HepG2 (cell line): ENCODE results near the gene LRRC43. TPM values are rescaled to one million over a fixed set of nuclear protein-coding genes. Genes with fewer than 3 reads are reported as not detected.

Experiments used
- ATAC-seq: fragments of 200-7000 bp; cut with Tn5 transposase; 3 replicates; pipeline ENCODE4 v1.9.1; 2020; ENCODE audit warnings: mild to moderate bottlenecking, moderate library complexity
- BruUV-seq: library from RNA; stranded (reverse); fragments of 400-500 nt; replicated peaks from 2 replicates; lab custom pipeline; 2021; lab: Mats Ljungman, UMichigan
- CTCF ChIA-PET: fragments of 300-600 bp; formaldehyde crosslinking; extraction: SDS; loops from one replicate; lab custom pipeline; 2021; ENCODE audit warnings: low total read pairs, inconsistent platforms, low intra/inter-chr PET ratio; lab: Yijun Ruan, JAX
- POLR2A ChIA-PET: fragments of 350-600 bp; sonication (Branson Sonifier 250); formaldehyde crosslinking; loops from one replicate; lab custom pipeline; 2020; ENCODE audit warnings: antibody characterized with exemption, inconsistent platforms; lab: Yijun Ruan, JAX
- DNase-seq: peaks from one replicate; pipeline ENCODE4 v3.0.0-alpha.2; 2015; ENCODE audit warnings: low spot score
- FAIRE-seq: peaks from 3 replicates; lab custom pipeline; 2011; peaks lifted over from hg19 to GRCh38; lab: Jason Lieb, UNC
- H2AFZ ChIP-seq: one replicate; pipeline ENCODE4 v1.6.1; 2011; ENCODE audit warnings: low read length, inconsistent platforms
- H3K27ac ChIP-seq: fragments of 300-600 bp; 3 replicates; pipeline ENCODE4 v1.8.0; 2011; ENCODE audit warnings: mixed run types, mild to moderate bottlenecking, mixed read lengths, low read length, inconsistent platforms; ENCODE audit not compliant: insufficient read depth; ENCODE audit errors: extremely low read length
- H3K27me3 ChIP-seq, 2 experiments: fragments of 200-600 bp in 1 of 2; 2 replicates in 1 of 2; 3 replicates in 1 of 2; pipeline versions ENCODE4 v1.6.0 to v1.8.0; 2011; ENCODE audit warnings: low read length in 2 of 2, mild to moderate bottlenecking in 2 of 2, moderate library complexity in 2 of 2, inconsistent platforms in 1 of 2; ENCODE audit not compliant: insufficient read depth in 2 of 2, control insufficient read depth in 1 of 2
- H3K36me3 ChIP-seq, 2 experiments: fragments of 200-600 bp in 1 of 2; replicated peaks in 1 of 2; 2 replicates in 1 of 2; 3 replicates in 1 of 2; pipeline versions ENCODE4 v1.5.1 to v1.8.0; 2011; ENCODE audit warnings: low read length in 2 of 2, inconsistent platforms in 1 of 2; ENCODE audit not compliant: insufficient read depth in 2 of 2, control insufficient read depth in 1 of 2
- H3K4me1 ChIP-seq: 2 replicates; pipeline ENCODE4 v1.5.1; 2012; ENCODE audit warnings: low read length, inconsistent platforms; ENCODE audit not compliant: insufficient read depth
- H3K4me2 ChIP-seq: 2 replicates; pipeline ENCODE4 v1.6.0; 2011; ENCODE audit warnings: low read depth, low read length, inconsistent platforms
- H3K4me3 ChIP-seq, 3 experiments: fragments of 200-600 bp in 1 of 3; sonication (generic), shearing (Covaris generic) in 1 of 3; replicated peaks in 1 of 3; 2 replicates each; pipeline ENCODE4 v1.5.1; 2011 to 2016; ENCODE audit warnings: low read length in 3 of 3, inconsistent platforms in 2 of 3, low read depth in 2 of 3, mild to moderate bottlenecking in 2 of 3, control low read depth in 1 of 3, mixed read lengths in 1 of 3; ENCODE audit not compliant: insufficient read depth in 1 of 3
- H3K79me2 ChIP-seq: one replicate; pipeline ENCODE4 v1.6.1; 2011; ENCODE audit warnings: low read length, inconsistent platforms; ENCODE audit not compliant: insufficient read depth
- H3K9ac ChIP-seq: 2 replicates; pipeline ENCODE4 v1.6.0; 2011; ENCODE audit warnings: mild to moderate bottlenecking, low read depth, low read length, inconsistent platforms; ENCODE audit not compliant: insufficient read depth
- H3K9me3 ChIP-seq: 2 replicates; pipeline ENCODE4 v1.5.1; 2012; ENCODE audit warnings: mild to moderate bottlenecking, low read length
- H4K20me1 ChIP-seq: 2 replicates; pipeline ENCODE4 v1.6.0; 2011; ENCODE audit warnings: inconsistent platforms, mild to moderate bottlenecking, low read length, moderate library complexity; ENCODE audit not compliant: insufficient read depth
- AGO1 ChIP-seq: fragments of 200-400 bp; formaldehyde crosslinking; IDR thresholded peaks from 2 replicates; pipeline ENCODE4 v1.6.1; 2017; ENCODE audit warnings: mild to moderate bottlenecking, low read depth, low read length, moderate library complexity; ENCODE audit not compliant: poor library complexity, severe bottlenecking
- AGO2 ChIP-seq: fragments of 200-400 bp; formaldehyde crosslinking; optimal IDR thresholded peaks from 2 replicates; pipeline ENCODE3; 2017; ENCODE audit warnings: mild to moderate bottlenecking, low read depth, low read length, moderate library complexity
- CAMTA2 ChIP-seq: sonication (generic); formaldehyde crosslinking; IDR thresholded peaks from 2 replicates; pipeline ENCODE4 v1.4.0; 2020; ENCODE audit warnings: mild to moderate bottlenecking, missing genetic modification reagents, borderline replicate concordance
- EED ChIP-seq: sonication (generic); formaldehyde crosslinking; IDR thresholded peaks from 2 replicates; pipeline ENCODE4 v1.5.0; 2020; ENCODE audit warnings: mild to moderate bottlenecking, missing genetic modification reagents
- KLF12 ChIP-seq: sonication (generic); formaldehyde crosslinking; IDR thresholded peaks from 2 replicates; pipeline ENCODE4 v1.4.0; 2020; ENCODE audit warnings: missing genetic modification reagents, borderline replicate concordance
- RFX1 ChIP-seq: fragments of 450-650 bp; IDR thresholded peaks from 2 replicates; pipeline ENCODE4 v1.6.1; 2017
- TBL1XR1 ChIP-seq: fragments of 150-350 bp; IDR thresholded peaks from 2 replicates; pipeline ENCODE4 v1.6.1; 2014; ENCODE audit warnings: borderline replicate concordance, low read length; ENCODE audit not compliant: partially characterized antibody
- TSC22D2 ChIP-seq: sonication (generic); formaldehyde crosslinking; IDR thresholded peaks from 2 replicates; pipeline ENCODE4 v1.5.1; 2020; ENCODE audit warnings: missing genetic modification reagents, mild to moderate bottlenecking, borderline replicate concordance
- WGBS: methylation state at CpG from one replicate; pipeline ENCODE4 v1.1.6; 2017; ENCODE audit warnings: low lambda C conversion rate; 5-methylcytosine and 5-hydroxymethylcytosine counted together
- in situ Hi-C: cut with HindIII; loops from 2 replicates; pipeline ENCODE4 v1.10.0; 2017; ENCODE audit warnings: low pct_unique_long_range_greater_than_20kb; ENCODE audit not compliant: extremely low pct_ligation_motif_present
- intact Hi-C: fragments of 100-400 bp; cut with micrococcal nuclease; formaldehyde crosslinking; loops from one replicate; pipeline ENCODE4 v1.10.0; 2022; ENCODE audit not compliant: unreplicated experiment
- polyA plus RNA-seq, 8 experiments: library from polyadenylated mRNA; depleted of rRNA in 3 of 8; stranded (reverse) in 7 of 8; unstranded in 1 of 8; fragments of >200 nt; fragmentation: Illumina TruSeq in 4 of 8; extraction: Trizol in 4 of 8; gene quantifications; 2 replicates each; pipeline versions ENCODE4 v1.2.1 to v1.2.3, GENCODE V29; 2011 to 2016; ENCODE audit warnings: low read depth in 4 of 8, missing spikeins in 1 of 8, mixed read lengths in 1 of 8; ENCODE audit not compliant: insufficient read depth in 1 of 8
- total RNA-seq, 5 experiments: library from RNA; depleted of rRNA; stranded (reverse); fragments of >200 nt; fragmentation: Illumina TruSeq; extraction: Trizol; gene quantifications; 2 replicates each; pipeline ENCODE4 v1.2.3, GENCODE V29; 2016; ENCODE audit warnings: low read depth in 1 of 5

Gene LRRC43
- total and polyA plus RNA-seq, 2 of the 13 experiments (the other 11 are each of a cell fraction or from before 2014, with no cell fraction given): not detected

DNA sequence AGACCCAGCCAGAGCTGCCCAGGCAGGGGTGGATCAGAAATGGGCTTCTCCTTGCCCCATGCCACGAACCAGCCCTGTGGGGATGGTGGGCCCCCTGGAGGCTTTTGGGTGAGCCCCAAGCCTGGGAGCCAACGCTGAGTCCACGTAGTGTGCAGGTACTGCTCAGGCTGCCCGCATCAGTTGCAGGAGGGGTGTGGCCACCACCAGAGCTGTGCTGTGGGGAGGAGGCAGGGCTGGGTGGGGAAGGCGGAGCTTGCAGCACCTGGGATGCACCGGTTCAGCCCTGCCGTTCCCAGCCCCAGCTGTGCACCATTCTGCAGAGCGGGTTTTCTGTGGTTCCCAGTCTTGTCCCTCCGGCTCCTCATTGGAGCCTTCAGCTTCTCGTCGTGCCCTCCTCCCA, 45.2 kb upstream of the LRRC43 start:
- H3K4me1 ChIP-seq: no peaks in the 10 kb centered on the region
- FAIRE-seq: no peak
- no peak overlapping the region for H2AFZ ChIP-seq
- no peaks in the 10 kb centered on the region for H3K27me3 ChIP-seq
- no peak overlapping the region for H3K27ac ChIP-seq
- WGBS: 90% methylated on average over 5 of the region's 11 CpGs
- H3K9me3 ChIP-seq: no peaks in the 10 kb centered on the region
- no peak overlapping the region for H3K4me3 ChIP-seq
- H3K36me3 ChIP-seq: peaks cover 11 to 17% of the 10 kb centered on the region in 2 experiments; a peak in 3 of 5 replicates
- intact Hi-C loops: no loop called here
- in situ Hi-C loops: no loop called here
- DNase-seq: no peak
- H3K9ac ChIP-seq: no peak overlapping the region
- ChIA-PET CTCF (no interaction called here), POLR2A (no interaction called here)
- no peaks in the 10 kb centered on the region for H3K79me2 ChIP-seq
- no TSS peak for BruUV-seq
- no peaks in the 10 kb centered on the region for H4K20me1 ChIP-seq
- no peak overlapping the region for H3K4me2 ChIP-seq
- peak; percentile 14; the same call in 1 of the 3 replicates for ATAC-seq
- TF ChIP-seq AGO2 (peak; percentile 49), AGO1 (peak; percentile 25), EED (CRISPR knock-in tag) (no peak)

DNA sequence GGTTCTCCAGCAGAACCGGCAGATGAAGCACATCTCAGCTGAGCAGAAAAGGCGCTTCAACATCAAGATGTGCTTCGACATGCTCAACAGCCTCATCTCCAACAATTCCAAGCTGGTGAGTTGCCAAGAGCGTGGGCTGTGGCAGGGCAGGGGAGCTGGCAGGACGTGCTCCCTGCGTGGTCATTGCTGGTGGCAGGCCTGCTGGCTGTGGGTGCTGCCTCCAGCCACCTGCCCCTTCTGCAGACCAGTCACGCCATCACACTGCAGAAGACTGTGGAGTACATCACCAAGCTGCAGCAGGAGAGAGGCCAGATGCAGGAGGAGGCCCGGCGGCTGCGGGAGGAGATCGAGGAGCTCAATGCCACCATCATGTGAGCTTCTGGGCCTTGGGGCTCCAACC, 44.7 kb upstream of the LRRC43 start:
- H3K79me2 ChIP-seq: no peaks in the 10 kb centered on the region
- H3K9ac ChIP-seq: no peak overlapping the region
- H3K27me3 ChIP-seq: no peaks in the 10 kb centered on the region
- ATAC-seq (no peak), FAIRE-seq (no peak), DNase-seq (no peak)
- H4K20me1 ChIP-seq: no peaks in the 10 kb centered on the region
- TF ChIP-seq CAMTA2 (CRISPR knock-in tag) (no peak), RFX1 (no peak), TSC22D2 (CRISPR knock-in tag) (no peak), KLF12 (CRISPR knock-in tag) (no peak), TBL1XR1 (no peak)
- H3K4me2 ChIP-seq: no peak overlapping the region
- ChIA-PET POLR2A (no interaction called here), CTCF (no interaction called here)
- H2AFZ ChIP-seq: no peak overlapping the region
- in situ Hi-C loops (no loop called here), intact Hi-C loops (no loop called here)
- BruUV-seq: no TSS peak
- H3K4me1 ChIP-seq: no peaks in the 10 kb centered on the region
- H3K36me3 ChIP-seq: peaks cover 11 to 14% of the 10 kb centered on the region in 2 experiments; a peak in 3 of 5 replicates
- H3K27ac ChIP-seq: no peak overlapping the region
- 93% methylated on average over 2 of the region's 11 CpGs for WGBS
- H3K9me3 ChIP-seq: no peaks in the 10 kb centered on the region
- no peak overlapping the region for H3K4me3 ChIP-seq
